ENCODE data around the gene CADPS2.

Gene CADPS2

GRCh38 chr7:122438006-122438405 is 448.3 kb downstream of the CADPS2 start:
- DNase-seq (ENCODE audit: extremely low read depth, low read depth): no peak
- TF ChIP-seq, protein P1, sequence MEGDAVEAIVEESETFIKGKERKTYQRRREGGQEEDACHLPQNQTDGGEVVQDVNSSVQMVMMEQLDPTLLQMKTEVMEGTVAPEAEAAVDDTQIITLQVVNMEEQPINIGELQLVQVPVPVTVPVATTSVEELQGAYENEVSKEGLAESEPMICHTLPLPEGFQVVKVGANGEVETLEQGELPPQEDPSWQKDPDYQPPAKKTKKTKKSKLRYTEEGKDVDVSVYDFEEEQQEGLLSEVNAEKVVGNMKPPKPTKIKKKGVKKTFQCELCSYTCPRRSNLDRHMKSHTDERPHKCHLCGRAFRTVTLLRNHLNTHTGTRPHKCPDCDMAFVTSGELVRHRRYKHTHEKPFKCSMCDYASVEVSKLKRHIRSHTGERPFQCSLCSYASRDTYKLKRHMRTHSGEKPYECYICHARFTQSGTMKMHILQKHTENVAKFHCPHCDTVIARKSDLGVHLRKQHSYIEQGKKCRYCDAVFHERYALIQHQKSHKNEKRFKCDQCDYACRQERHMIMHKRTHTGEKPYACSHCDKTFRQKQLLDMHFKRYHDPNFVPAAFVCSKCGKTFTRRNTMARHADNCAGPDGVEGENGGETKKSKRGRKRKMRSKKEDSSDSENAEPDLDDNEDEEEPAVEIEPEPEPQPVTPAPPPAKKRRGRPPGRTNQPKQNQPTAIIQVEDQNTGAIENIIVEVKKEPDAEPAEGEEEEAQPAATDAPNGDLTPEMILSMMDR (IDR thresholded peaks at IDR 0.05; ENCODE audit: low read depth, low read length): no peak

DNA sequence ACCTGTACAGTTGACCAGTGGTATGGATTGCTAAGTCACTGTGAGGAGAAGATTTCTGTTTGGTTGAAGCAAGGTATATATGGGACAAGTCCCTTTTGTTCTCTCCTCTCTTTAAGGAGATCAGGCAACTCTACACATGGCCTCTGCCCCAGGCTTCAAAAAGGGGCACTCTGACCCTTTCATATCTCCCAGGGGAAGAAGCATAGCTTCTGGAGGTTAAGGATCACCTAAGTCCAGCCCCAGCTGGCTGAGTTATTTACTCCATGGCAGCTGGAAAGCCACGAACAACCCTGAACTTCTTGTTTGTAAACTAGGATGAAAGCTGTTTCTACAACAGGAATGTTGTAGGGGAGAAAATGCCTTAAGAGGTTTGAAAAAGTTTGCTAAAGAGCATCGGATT is 452.5 kb downstream of the CADPS2 start:
- no peak for DNase-seq (ENCODE audit: extremely low read depth, low read depth)
- TF ChIP-seq, protein P1 (IDR thresholded peaks at IDR 0.05; ENCODE audit: low read depth, low read length): no peak

- no peak for DNase-seq (ENCODE audit: extremely low read depth, low read depth)
- TF ChIP-seq, protein P1 (IDR thresholded peaks at IDR 0.05; ENCODE audit: low read depth, low read length): no peak
Measured at GRCh38 chr7:122430710-122431109, 455.6 kb downstream of the CADPS2 start.

- DNase-seq (ENCODE audit: extremely low read depth, low read depth): no peak
- TF ChIP-seq, protein P1 (IDR thresholded peaks at IDR 0.05; ENCODE audit: low read depth, low read length): no peak
Measured at GRCh38 chr7:122429926-122430325, 456.3 kb downstream of the CADPS2 start.

GRCh38 chr7:122425731-122426130 is 460.5 kb downstream of the CADPS2 start:
- DNase-seq (ENCODE audit: extremely low read depth, low read depth): no peak
- TF ChIP-seq, protein P1 (IDR thresholded peaks at IDR 0.05; ENCODE audit: low read depth, low read length): no peak

GRCh38 chr7:122423591-122423990 is 462.7 kb downstream of the CADPS2 start:
- TF ChIP-seq, protein P1 (IDR thresholded peaks at IDR 0.05; ENCODE audit: low read depth, low read length): no peak
- DNase-seq (ENCODE audit: extremely low read depth, low read depth): no peak

- no peak for DNase-seq (ENCODE audit: extremely low read depth, low read depth)
- TF ChIP-seq, protein P1 (IDR thresholded peaks at IDR 0.05; ENCODE audit: low read depth, low read length): no peak
Measured at GRCh38 chr7:122416336-122416735, 469.9 kb downstream of the CADPS2 start.

All from AG09319 (cell line).